Transverse colon (tissue), 4 donors: ENCODE results near the gene ATL1. TPM values are rescaled to one million over a fixed set of nuclear protein-coding genes. Genes with fewer than 3 reads are reported as not detected.

Source experiments
- DNase-seq: peaks from one replicate; pipeline ENCODE4 v3.0.0-alpha.2; 2019
- H3K27ac ChIP-seq, 4 donors: fragments of 200-600 bp; sonication (generic); 2 replicates each; pipeline ENCODE4 v1.5.1; 2016 to 2018; ENCODE audit warnings: inconsistent platforms in 4 of 4
- H3K27me3 ChIP-seq: fragments of 200-600 bp; sonication (generic); 2 replicates; pipeline ENCODE4 v1.5.1; 2017; ENCODE audit warnings: inconsistent platforms
- H3K36me3 ChIP-seq, 4 donors: fragments of 200-600 bp; sonication (generic); 2 replicates each; pipeline ENCODE4 v1.5.1; 2017 to 2019; ENCODE audit warnings: inconsistent platforms in 4 of 4
- H3K4me1 ChIP-seq, 4 donors: fragments of 200-600 bp; sonication (generic); 2 replicates each; pipeline ENCODE4 v1.5.1; 2017 to 2020; ENCODE audit warnings: inconsistent platforms in 4 of 4
- H3K4me3 ChIP-seq, 4 donors: fragments of 200-600 bp; sonication (generic); 1 replicate in 1 of 4; 2 replicates in 3 of 4; pipeline versions ENCODE4 v1.5.1 to v1.6.1; 2017 to 2019; ENCODE audit warnings: inconsistent platforms in 4 of 4
- H3K9me3 ChIP-seq, 2 donors: fragments of 200-600 bp; sonication (generic); 2 replicates each; pipeline ENCODE4 v1.5.1; 2017 to 2019; ENCODE audit warnings: inconsistent platforms in 2 of 2
- CTCF ChIP-seq, 5 experiments: fragments of 200-600 bp in 3 of 5; fragments of 450-650 bp in 2 of 5; sonication (generic) in 3 of 5; IDR thresholded peaks; 1 replicate in 2 of 5; 2 replicates in 3 of 5; pipeline ENCODE4 v1.5.1; 2016 to 2017; ENCODE audit warnings: antibody characterized with exemption in 5 of 5, inconsistent platforms in 3 of 5, mild to moderate bottlenecking in 2 of 5, moderate library complexity in 1 of 5
- EP300 ChIP-seq: sonication (generic); formaldehyde crosslinking; IDR thresholded peaks from one replicate; pipeline ENCODE4 v1.6.1; 2017; ENCODE audit warnings: antibody characterized with exemption, low read depth
- POLR2A ChIP-seq: fragments of 450-650 bp; IDR thresholded peaks from one replicate; pipeline ENCODE4 v1.6.1; 2016; ENCODE audit warnings: antibody characterized with exemption, mild to moderate bottlenecking, moderate library complexity
- POLR2AphosphoS5 ChIP-seq, 3 donors: sonication (generic); formaldehyde crosslinking; IDR thresholded peaks; one replicate each; pipeline ENCODE4 v1.6.1; 2016; ENCODE audit warnings: antibody characterized with exemption in 3 of 3
- WGBS, 2 donors: methylation state at CpG; one replicate each; pipeline ENCODE4 v1.1.5; 2018; ENCODE audit warnings: low coverage in 1 of 2; 5-methylcytosine and 5-hydroxymethylcytosine counted together
- in situ Hi-C, 4 donors: fragments of 200-750 bp; cut with MboI; loops; one replicate each; pipeline versions ENCODE4 v1.15.0 to v1.15.1; 2017; ENCODE audit warnings: low sequenced_read_pairs in 3 of 4, low pct_ligation_motif_present in 1 of 4, low pct_unique_long_range_greater_than_20kb in 1 of 4
- intact Hi-C: fragments of 100-400 bp; cut with DNase I; formaldehyde crosslinking; loops from one replicate; pipeline ENCODE4 v1.15.1; 2023; ENCODE audit warnings: low total_unique reads
- total RNA-seq, 4 donors: library from RNA; depleted of rRNA; stranded (reverse); fragments of >200 nt; gene quantifications; one replicate each; pipeline ENCODE4 v1.1.0, GENCODE V29; 2016

ATL1 gene
- total RNA-seq, 4 donors from 2014 or later = 1.1 to 14.1 (median 11.4) TPM; not detected in 1

DNA sequence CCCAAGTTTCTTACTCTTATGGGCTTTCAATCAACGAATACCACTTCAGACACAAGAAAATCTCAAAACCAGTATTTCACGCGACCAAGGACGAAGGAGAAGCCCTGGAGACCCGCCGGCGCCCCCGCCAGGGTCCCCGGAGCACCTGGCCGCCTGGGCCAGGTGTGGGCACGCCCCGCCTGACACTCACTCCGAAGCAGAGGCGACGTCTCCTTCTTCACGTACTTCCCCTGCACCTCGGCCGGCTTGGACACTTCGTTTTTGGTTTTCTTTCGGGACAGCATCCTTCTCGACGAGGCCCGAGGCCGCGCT is 107.7 kb downstream of the ATL1 start:
- Histone ChIP-seq H3K4me1 (peaks cover 0 to 27% (median 14%) of the 10 kb centered on the region in 4 donors), H3K9me3 (no peaks in the 10 kb centered on the region), H3K27me3 (no peaks in the 10 kb centered on the region), H3K27ac (peak overlapping the region; percentile 96 to 98 (median 97)), H3K4me3 (peak overlapping the region; percentile 77 to 99 (median 96)), H3K36me3 (no peaks in the 10 kb centered on the region)
- DNase-seq = peak; percentile 58
- 0% methylated on average over 25 of the region's 25 CpGs; no CpG with 5 or more reads in 1 of the 2 donors for WGBS, 2 donors
- in situ Hi-C loops = no loop called here
- no peak for TF ChIP-seq POLR2AphosphoS5 (IDR thresholded peaks at IDR 0.05)
- TF ChIP-seq EP300 = no peak
- intact Hi-C loops = no loop called here

DNA sequence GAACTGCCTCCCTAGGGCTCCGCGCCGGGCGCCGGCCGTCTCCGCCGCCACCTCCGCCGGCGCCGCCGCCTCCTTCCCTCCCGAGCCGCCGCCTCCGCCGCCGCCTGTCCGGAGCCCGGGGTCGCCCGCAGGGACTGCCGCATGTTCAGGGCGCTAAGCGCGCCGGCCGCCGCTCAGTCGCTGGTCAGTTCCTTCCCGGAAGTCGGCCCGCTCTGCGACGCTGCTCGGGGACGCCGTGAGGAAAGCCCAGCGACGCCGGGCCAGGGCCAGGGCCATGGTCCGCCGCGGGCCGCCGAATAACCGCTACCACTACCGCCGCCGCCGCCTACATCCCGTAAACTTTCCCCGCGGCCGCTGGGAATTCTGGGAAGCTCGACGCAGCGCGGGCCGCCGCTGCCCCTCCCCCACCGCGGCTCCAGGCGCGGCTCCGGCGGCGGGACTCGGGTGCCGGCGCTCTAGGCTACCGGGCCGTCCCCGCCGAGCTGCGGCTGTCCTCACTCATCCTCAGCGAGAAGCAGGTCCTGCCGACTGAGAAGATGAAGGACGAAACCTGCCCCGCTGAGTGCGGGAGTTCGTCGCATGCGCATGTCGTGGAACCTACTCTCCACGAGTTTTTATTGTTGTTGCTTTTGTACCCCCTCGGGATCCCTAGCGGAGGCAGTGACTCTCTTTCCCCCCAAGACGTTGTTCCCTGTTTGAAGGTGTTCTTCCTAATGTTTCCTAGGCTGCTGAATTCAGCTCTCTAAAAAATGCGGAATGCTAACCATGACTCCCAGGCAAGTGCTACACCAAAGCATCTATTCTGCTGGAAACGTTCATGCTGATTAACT is 108.3 kb downstream of the ATL1 start, which contains the start of gene SAV1:
Gene SAV1 (minus strand): TSS at position 311 of the 830 bp plus-strand sequence. CDS start 339 bp downstream, outside the sequence.
- in situ Hi-C loops (no loop called here), intact Hi-C loops (no loop called here)
- Histone ChIP-seq H3K4me3 (peak within 1 kb of the TSS; percentile 77 to 99 (median 96)), H3K9me3 (no peaks in the 10 kb centered on the region), H3K27ac (peak within 1 kb of the TSS; percentile 96 to 98 (median 97)), H3K4me1 (peaks cover 0 to 27% (median 14%) of the 10 kb centered on the region in 4 donors), H3K27me3 (no peaks in the 10 kb centered on the region), H3K36me3 (no peaks in the 10 kb centered on the region)
- whole genome bisulfite sequencing, 2 donors = 0% methylated on average over 57 of the region's 92 CpGs; no CpG with 5 or more reads in 1 of the 2 donors
- peak; percentile 60 for TF ChIP-seq EP300
- no peak for TF ChIP-seq CTCF (IDR thresholded peaks at IDR 0.05)
- peak; percentile 88 for TF ChIP-seq POLR2A
- peak; percentile 78 to 90 (median 85) for TF ChIP-seq POLR2AphosphoS5 (IDR thresholded peaks at IDR 0.05)
- peak; percentile 87 for DNase-seq

DNA sequence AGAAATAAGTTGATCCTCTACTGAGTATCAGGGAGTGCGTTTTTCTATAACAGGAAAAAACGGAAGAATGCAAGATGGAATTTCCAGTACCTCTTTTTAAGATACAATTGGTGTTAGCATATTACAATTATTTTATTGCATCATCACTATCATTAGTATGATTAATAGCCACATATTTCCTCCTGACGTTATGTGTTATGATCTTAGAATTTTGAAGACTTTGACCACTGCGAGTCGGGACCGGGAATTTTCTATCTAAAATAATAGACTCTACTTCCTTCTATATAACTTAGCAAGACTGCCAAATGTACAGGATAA is 108.8 kb downstream of the ATL1 start:
- Histone ChIP-seq H3K27me3 (no peaks in the 10 kb centered on the region), H3K27ac (peak overlapping the region; percentile 96 to 98 (median 97)), H3K36me3 (no peaks in the 10 kb centered on the region), H3K4me1 (peaks cover 0 to 27% (median 14%) of the 10 kb centered on the region in 4 donors), H3K9me3 (no peaks in the 10 kb centered on the region), H3K4me3 (peak overlapping the region; percentile 77 to 99 (median 96))
- in situ Hi-C loops = no loop called here
- intact Hi-C loops = no loop called here
- DNase-seq = no peak
- WGBS, 2 donors = 0 to 7% methylated on average over 6 of the region's 6 CpGs
- TF ChIP-seq POLR2AphosphoS5 (IDR thresholded peaks at IDR 0.05) = no peak
- no peak for TF ChIP-seq CTCF (IDR thresholded peaks at IDR 0.05)
- TF ChIP-seq EP300 = no peak
- TF ChIP-seq POLR2A = no peak

DNA sequence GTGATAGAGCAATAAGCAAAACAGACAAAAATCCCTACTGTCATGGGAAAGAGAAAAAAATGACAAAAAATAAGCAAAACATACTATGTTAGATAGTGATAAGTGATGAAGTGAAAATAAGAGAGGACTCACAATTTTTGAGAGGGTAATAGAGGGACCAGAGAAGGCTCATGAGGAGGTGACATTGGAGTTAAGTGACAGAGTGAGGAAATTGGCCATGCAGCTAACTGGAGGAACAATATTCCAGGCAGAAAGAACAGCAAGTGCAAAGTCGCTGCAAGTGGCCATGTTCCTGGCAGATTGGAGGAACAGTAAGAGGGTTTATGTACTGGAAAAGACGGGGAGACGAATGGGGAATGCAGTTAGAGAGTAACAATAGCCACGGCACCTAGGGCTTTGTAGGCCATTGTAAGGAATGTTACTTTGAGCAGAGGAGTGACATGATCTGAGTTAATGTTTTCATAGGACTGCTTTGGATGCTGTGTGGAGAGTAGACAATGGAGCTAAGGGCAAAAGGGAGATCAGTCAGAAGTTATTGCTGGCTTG is 109.6 kb downstream of the ATL1 start:
- Histone ChIP-seq H3K4me3 (no peak overlapping the region), H3K36me3 (no peaks in the 10 kb centered on the region)

More for the DNA sequence above, 109.6 kb downstream of the ATL1 start:
- in situ Hi-C loops (no loop called here), intact Hi-C loops (no loop called here)
- no peaks in the 10 kb centered on the region for H3K27me3 ChIP-seq
- no peak for TF ChIP-seq POLR2AphosphoS5 (IDR thresholded peaks at IDR 0.05)
- no peak for TF ChIP-seq CTCF (IDR thresholded peaks at IDR 0.05)
- no peak for TF ChIP-seq EP300
- no peak for TF ChIP-seq POLR2A
- H3K9me3 ChIP-seq = no peaks in the 10 kb centered on the region
- H3K4me1 ChIP-seq = peaks cover 0 to 27% (median 14%) of the 10 kb centered on the region in 4 donors
- no peak for DNase-seq
- 85 to 87% methylated on average over 4 of the region's 4 CpGs for WGBS, 2 donors
- peak overlapping the region in 1 of 4 donors; percentile 96 for H3K27ac ChIP-seq
